Effector CD4-positive, alpha-beta T cell (primary cell): ENCODE measurements around the gene RAB34.

ENCODE experiments used
- DNase-seq: peaks from one replicate; pipeline ENCODE4 v3.0.0-alpha.2; 2020

The RAB34 gene

DNA sequence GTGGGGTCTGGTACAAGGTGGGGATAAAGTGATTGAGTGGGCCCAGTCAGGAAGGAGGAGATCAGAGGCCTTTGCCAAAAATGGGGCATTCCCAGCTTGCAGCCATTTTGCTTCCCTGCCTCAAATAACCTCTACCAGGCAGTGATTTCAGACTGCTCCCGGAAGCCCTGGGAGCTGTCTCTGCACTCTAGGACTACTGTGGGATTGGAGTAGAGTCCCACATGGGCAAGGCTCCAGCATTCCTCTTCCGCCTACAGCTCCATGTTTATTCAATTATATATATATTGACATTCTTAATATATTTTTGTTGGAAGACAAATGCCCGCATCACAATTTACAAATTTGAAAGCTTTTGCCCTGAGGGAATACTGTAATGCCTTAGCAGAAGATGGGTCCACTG is 42.2 kb downstream of the RAB34 start:
- DNase-seq, result no peak

DNA sequence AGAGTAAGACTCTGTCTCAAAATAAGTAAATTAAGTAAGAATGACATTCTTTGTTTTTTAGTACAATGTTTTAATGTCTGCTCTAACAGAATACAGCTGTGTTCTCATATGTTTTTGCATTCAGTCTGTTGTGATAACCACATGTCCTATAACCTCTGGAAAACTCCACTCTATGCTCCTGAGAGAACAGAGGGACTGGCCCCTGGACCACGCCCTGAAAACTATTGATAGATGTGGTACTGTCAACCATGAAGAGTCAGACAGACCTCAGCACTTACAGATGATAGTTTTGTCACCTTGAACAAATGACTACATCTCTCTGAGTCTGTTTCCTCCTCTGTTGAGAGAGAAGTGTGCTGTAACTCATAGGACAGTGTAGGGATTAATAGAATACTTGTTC is 47.8 kb downstream of the RAB34 start:
- no peak for DNase-seq

- DNase-seq, result no peak
These were observed 49.8 kb downstream of the RAB34 start for GRCh38 chr17:28667870-28668269.

- DNase-seq, result no peak
These were observed 51.7 kb downstream of the RAB34 start for GRCh38 chr17:28665994-28666393.
